DOHH2 (cell line): Measurements from ENCODE around the gene ODF2L.

Experiments
- CTCF ChIP-seq: fragments of 200-600 bp; sonication (generic); IDR thresholded peaks from one replicate; pipeline ENCODE4 v1.5.1; 2014; ENCODE audit warnings: antibody characterized with exemption, mild to moderate bottlenecking, low read depth, low read length; ENCODE audit not compliant: poor library complexity, severe bottlenecking
- EZH2phosphoT487 ChIP-seq: fragments of 200-600 bp; sonication (generic); IDR thresholded peaks from 2 replicates; pipeline ENCODE4 v1.6.1; 2017; ENCODE audit warnings: borderline replicate concordance, mild to moderate bottlenecking, antibody characterized with exemption, low read length, moderate library complexity, mixed read lengths

- no peak for TF ChIP-seq CTCF
- no peak for TF ChIP-seq EZH2phosphoT487
These were observed 14.9 kb downstream of the ODF2L start for GRCh38 chr1:86381223-86381622.
